HepG2 (cell line): ENCODE results near the gene APLP1. TPM values are rescaled to one million over a fixed set of nuclear protein-coding genes. Genes with fewer than 3 reads are reported as not detected.
A peak's percentile ranks its signal among the peaks of the same experiment; 100 is the strongest.

Experiments used
- ARNT2 ChIP-seq: sonication (generic); formaldehyde crosslinking; IDR thresholded peaks from 2 replicates; pipeline ENCODE4 v1.8.0; 2022; ENCODE audit warnings: mild to moderate bottlenecking, low read depth, missing genetic modification reagents, moderate library complexity
- CREB1 ChIP-seq, 2 experiments: fragments of 450-650 bp in 1 of 2; IDR thresholded peaks; 2 replicates each; pipeline ENCODE4 v1.6.1; 2016 to 2017; ENCODE audit warnings: control low read depth in 1 of 2, mild to moderate bottlenecking in 1 of 2, missing compliant biosample characterization in 1 of 2, missing genetic modification characterization in 1 of 2
- GTF3A ChIP-seq: sonication (generic); formaldehyde crosslinking; conservative IDR thresholded peaks from 2 replicates; pipeline ENCODE4 v1.4.0; 2020; ENCODE audit warnings: mild to moderate bottlenecking, missing genetic modification reagents
- NAIF1 ChIP-seq: sonication (generic); formaldehyde crosslinking; IDR thresholded peaks from 2 replicates; pipeline ENCODE4 v1.5.0; 2020; ENCODE audit warnings: mild to moderate bottlenecking, missing genetic modification reagents, borderline replicate concordance
- NRL ChIP-seq: sonication (generic); formaldehyde crosslinking; IDR thresholded peaks from 2 replicates; pipeline ENCODE4 v1.5.0; 2020; ENCODE audit warnings: missing genetic modification reagents, mild to moderate bottlenecking, moderate library complexity, borderline replicate concordance
- PAX8 ChIP-seq: sonication (generic); formaldehyde crosslinking; IDR thresholded peaks from 2 replicates; pipeline ENCODE4 v1.8.0; 2022; ENCODE audit warnings: mild to moderate bottlenecking, missing genetic modification reagents, borderline replicate concordance
- PHF20 ChIP-seq: sonication (generic); formaldehyde crosslinking; IDR thresholded peaks from 2 replicates; pipeline ENCODE4 v1.5.0; 2020; ENCODE audit warnings: mild to moderate bottlenecking, missing genetic modification reagents
- PLRG1 ChIP-seq: fragments of 450-650 bp; conservative IDR thresholded peaks from 2 replicates; pipeline ENCODE4 v1.6.1; 2016
- POLR2G ChIP-seq: fragments of 200-400 bp; formaldehyde crosslinking; IDR thresholded peaks from 2 replicates; pipeline ENCODE4 v1.6.1; 2018; ENCODE audit warnings: mild to moderate bottlenecking, low read depth, low read length, moderate library complexity
- RARG ChIP-seq: sonication (generic); formaldehyde crosslinking; IDR thresholded peaks from 2 replicates; pipeline ENCODE4 v1.4.0; 2020; ENCODE audit warnings: low read depth, mild to moderate bottlenecking, missing genetic modification reagents
- SALL1 ChIP-seq: sonication (generic); formaldehyde crosslinking; IDR thresholded peaks from 2 replicates; pipeline ENCODE4 v1.8.0; 2022; ENCODE audit warnings: mild to moderate bottlenecking, missing genetic modification reagents
- SCMH1 ChIP-seq: sonication (generic); formaldehyde crosslinking; IDR thresholded peaks from 2 replicates; pipeline ENCODE4 v1.9.0; 2021; ENCODE audit warnings: missing genetic modification reagents, mild to moderate bottlenecking, borderline replicate concordance
- SUZ12 ChIP-seq: fragments of 150-350 bp; IDR thresholded peaks from 2 replicates; pipeline ENCODE4 v1.6.1; 2014; ENCODE audit warnings: low read depth, low read length
- TGIF2 ChIP-seq: IDR thresholded peaks from 2 replicates; pipeline ENCODE4 v1.6.1; 2016; ENCODE audit warnings: control low read depth, missing compliant biosample characterization
- ZBTB14 ChIP-seq: sonication (generic); formaldehyde crosslinking; IDR thresholded peaks from 2 replicates; pipeline ENCODE4 v1.4.0; 2020; ENCODE audit warnings: missing genetic modification reagents
- ZEB1 ChIP-seq: IDR thresholded peaks from 2 replicates; pipeline ENCODE4 v1.6.1; 2012; ENCODE audit warnings: mild to moderate bottlenecking, low read depth, inconsistent platforms; ENCODE audit not compliant: insufficient replicate concordance
- ZFP1 ChIP-seq: IDR thresholded peaks from 2 replicates; pipeline ENCODE4 v1.6.1; 2016
- ZNF30 ChIP-seq: sonication (generic); formaldehyde crosslinking; IDR thresholded peaks from 2 replicates; pipeline ENCODE4 v1.5.0; 2020; ENCODE audit warnings: mild to moderate bottlenecking, missing genetic modification reagents
- ZNF383 ChIP-seq: sonication (generic); formaldehyde crosslinking; IDR thresholded peaks from 2 replicates; pipeline ENCODE4 v1.4.0; 2020; ENCODE audit warnings: missing genetic modification reagents, mild to moderate bottlenecking, borderline replicate concordance
- ZNF589 ChIP-seq: sonication (generic); formaldehyde crosslinking; conservative IDR thresholded peaks from 2 replicates; pipeline ENCODE4 v1.8.0; 2022; ENCODE audit warnings: mild to moderate bottlenecking, moderate library complexity, missing genetic modification reagents
- ZNF784 ChIP-seq: sonication (generic); formaldehyde crosslinking; IDR thresholded peaks from 2 replicates; pipeline ENCODE4 v1.5.1; 2020; ENCODE audit warnings: missing genetic modification reagents, mild to moderate bottlenecking, borderline replicate concordance
- polyA plus RNA-seq, 8 experiments: library from polyadenylated mRNA; depleted of rRNA in 3 of 8; stranded (reverse) in 7 of 8; unstranded in 1 of 8; fragments of >200 nt; fragmentation: Illumina TruSeq in 4 of 8; extraction: Trizol in 4 of 8; gene quantifications; 2 replicates each; pipeline versions ENCODE4 v1.2.1 to v1.2.3, GENCODE V29; 2011 to 2016; ENCODE audit warnings: low read depth in 4 of 8, missing spikeins in 1 of 8, mixed read lengths in 1 of 8; ENCODE audit not compliant: insufficient read depth in 1 of 8
- total RNA-seq, 5 experiments: library from RNA; depleted of rRNA; stranded (reverse); fragments of >200 nt; fragmentation: Illumina TruSeq; extraction: Trizol; gene quantifications; 2 replicates each; pipeline ENCODE4 v1.2.3, GENCODE V29; 2016; ENCODE audit warnings: low read depth in 1 of 5

The APLP1 gene
- total and polyA plus RNA-seq, 2 of the 13 experiments (the other 11 are each of a cell fraction or from before 2014, with no cell fraction given), result 2.0 to 2.9 TPM

GRCh38 chr19:35828692-35829301 lies 39.6 kb upstream of the APLP1 start (continued):
- no peak for TF ChIP-seq GTF3A
- no peak for TF ChIP-seq SCMH1 (CRISPR knock-in tag)
- TF ChIP-seq NAIF1 (CRISPR knock-in tag), result no peak; the same call in 1 of the 2 replicates
- TF ChIP-seq ZNF784 (CRISPR knock-in tag), result peak; percentile 43; the same call in 1 of the 2 replicates
- peak; percentile 66; the same call in 1 of the 2 replicates for TF ChIP-seq ZFP1
- TF ChIP-seq ZEB1, result no peak
- no peak for TF ChIP-seq RARG (CRISPR knock-in tag)
- TF ChIP-seq ZNF383 (CRISPR knock-in tag), result no peak
- peak; percentile 73 for TF ChIP-seq NRL (CRISPR knock-in tag)
- peak; percentile 89 for TF ChIP-seq ARNT2
- no peak for TF ChIP-seq SUZ12
- TF ChIP-seq POLR2G, result no peak
- TF ChIP-seq ZBTB14, result no peak
- TF ChIP-seq PAX8 (CRISPR knock-in tag), result no peak; the same call in 1 of the 2 replicates
- TF ChIP-seq SALL1, result peak; percentile 98
- TF ChIP-seq PLRG1, result no peak
- TF ChIP-seq ZNF30 (CRISPR knock-in tag), result peak; percentile 93
- TF ChIP-seq PHF20 (CRISPR knock-in tag), result 0 out of 2 replicates have a peak, but pooled peaks have one; percentile 43
- peak; percentile 96 for TF ChIP-seq ZNF589 (CRISPR knock-in tag)
- peak; percentile 98 for TF ChIP-seq TGIF2
- no peak for TF ChIP-seq CREB1 (IDR thresholded peaks at IDR 0.05)
- no peak for TF ChIP-seq CREB1 (CRISPR knock-in tag; IDR thresholded peaks at IDR 0.05)
